ENCODE data around the gene GRIK3.

Gene GRIK3

GRCh38 chr1:36948147-36948546, 86.2 kb downstream of the GRIK3 start:
- Histone ChIP-seq H3K4me2 (ENCODE audit: low read depth, low read length, poor library complexity, severe bottlenecking) (no peak overlapping the region), H3K9ac (ENCODE audit: low read depth, low read length, poor library complexity, severe bottlenecking) (no peak overlapping the region), H3K4me1 (ENCODE audit: insufficient read depth, low read length, poor library complexity, severe bottlenecking) (no peaks in the 10 kb centered on the region), H3K4me3 (ENCODE audit: low read length, poor library complexity, severe bottlenecking) (no peak overlapping the region), H3K79me2 (ENCODE audit: insufficient read depth, low read length) (no peaks in the 10 kb centered on the region), H3K9me3 (ENCODE audit: insufficient read depth, low read depth, low read length) (no peaks in the 10 kb centered on the region), H4K20me1 (ENCODE audit: insufficient read depth, low read length, poor library complexity, severe bottlenecking) (no peaks in the 10 kb centered on the region), H3K27me3 (ENCODE audit: insufficient read depth, low read length, poor library complexity, severe bottlenecking) (no peaks in the 10 kb centered on the region), H3F3A (ENCODE audit: low read depth) (no peaks in the 10 kb centered on the region), H3K36me3 (ENCODE audit: insufficient read depth, low read length) (no peaks in the 10 kb centered on the region), H2AFZ (ENCODE audit: low read length) (no peak overlapping the region), H3K9me2 (replicated peaks; ENCODE audit: low read depth, low read length) (no peaks in the 10 kb centered on the region)
- no peak for TF ChIP-seq EZH2phosphoT487 (IDR thresholded peaks at IDR 0.05; ENCODE audit: borderline replicate concordance)
- TF ChIP-seq CTCF (conservative IDR thresholded peaks at IDR 0.05; ENCODE audit: low read length) = no peak

GRCh38 chr1:36947384-36947783, 86.9 kb downstream of the GRIK3 start:
- Histone ChIP-seq H3K9me3 (ENCODE audit: insufficient read depth, low read depth, low read length) (no peaks in the 10 kb centered on the region), H2AFZ (ENCODE audit: low read length) (no peak overlapping the region), H3K9me2 (replicated peaks; ENCODE audit: low read depth, low read length) (no peaks in the 10 kb centered on the region), H3F3A (ENCODE audit: low read depth) (no peaks in the 10 kb centered on the region), H3K9ac (ENCODE audit: low read depth, low read length, poor library complexity, severe bottlenecking) (no peak overlapping the region), H3K36me3 (ENCODE audit: insufficient read depth, low read length) (no peaks in the 10 kb centered on the region), H3K27me3 (ENCODE audit: insufficient read depth, low read length, poor library complexity, severe bottlenecking) (no peaks in the 10 kb centered on the region), H3K4me1 (ENCODE audit: insufficient read depth, low read length, poor library complexity, severe bottlenecking) (no peaks in the 10 kb centered on the region), H3K4me2 (ENCODE audit: low read depth, low read length, poor library complexity, severe bottlenecking) (no peak overlapping the region), H3K79me2 (ENCODE audit: insufficient read depth, low read length) (no peaks in the 10 kb centered on the region), H4K20me1 (ENCODE audit: insufficient read depth, low read length, poor library complexity, severe bottlenecking) (no peaks in the 10 kb centered on the region), H3K4me3 (ENCODE audit: low read length, poor library complexity, severe bottlenecking) (no peak overlapping the region)
- TF ChIP-seq CTCF (conservative IDR thresholded peaks at IDR 0.05; ENCODE audit: low read length) (no peak), EZH2phosphoT487 (IDR thresholded peaks at IDR 0.05; ENCODE audit: borderline replicate concordance) (no peak)

- Histone ChIP-seq H3K9me3 (ENCODE audit: insufficient read depth, low read depth, low read length) (no peaks in the 10 kb centered on the region), H3K27me3 (ENCODE audit: insufficient read depth, low read length, poor library complexity, severe bottlenecking) (no peaks in the 10 kb centered on the region), H4K20me1 (ENCODE audit: insufficient read depth, low read length, poor library complexity, severe bottlenecking) (no peaks in the 10 kb centered on the region), H2AFZ (ENCODE audit: low read length) (no peak overlapping the region), H3K4me3 (ENCODE audit: low read length, poor library complexity, severe bottlenecking) (no peak overlapping the region), H3K9me2 (replicated peaks; ENCODE audit: low read depth, low read length) (no peaks in the 10 kb centered on the region), H3F3A (ENCODE audit: low read depth) (no peaks in the 10 kb centered on the region), H3K4me2 (ENCODE audit: low read depth, low read length, poor library complexity, severe bottlenecking) (no peak overlapping the region), H3K79me2 (ENCODE audit: insufficient read depth, low read length) (no peaks in the 10 kb centered on the region), H3K9ac (ENCODE audit: low read depth, low read length, poor library complexity, severe bottlenecking) (no peak overlapping the region), H3K36me3 (ENCODE audit: insufficient read depth, low read length) (no peaks in the 10 kb centered on the region), H3K4me1 (ENCODE audit: insufficient read depth, low read length, poor library complexity, severe bottlenecking) (no peaks in the 10 kb centered on the region)
- no peak for TF ChIP-seq CTCF (conservative IDR thresholded peaks at IDR 0.05; ENCODE audit: low read length)
- TF ChIP-seq EZH2phosphoT487 (IDR thresholded peaks at IDR 0.05; ENCODE audit: borderline replicate concordance) = no peak
Measured at GRCh38 chr1:36944883-36945282, 89.4 kb downstream of the GRIK3 start.

Data from Loucy (cell line).